Caki2 (cell line): Measurements from ENCODE around the gene TRAFD1. TPM values are rescaled to one million over a fixed set of nuclear protein-coding genes. Genes with fewer than 3 reads are reported as not detected.

ENCODE experiments used
- DNase-seq: peaks from one replicate; pipeline ENCODE4 v3.0.0-alpha.2; 2015; ENCODE audit warnings: low read depth
- in situ Hi-C: cut with HindIII; loops from 2 replicates; pipeline ENCODE4 v1.10.0; 2016; ENCODE audit warnings: low sequenced_read_pairs, low pct_unique_long_range_greater_than_20kb, mixed read lengths
- total RNA-seq: library from RNA; depleted of rRNA; stranded (reverse); fragments of >200 nt; shearing (Covaris generic); gene quantifications from 2 replicates; pipeline ENCODE4 v1.2.3, GENCODE V29; 2014; ENCODE audit warnings: low replicate concordance

Gene TRAFD1
- total RNA-seq, 1 experiment from 2014 or later = 26.4 TPM

GRCh38 chr12:112111931-112112330 is 13.4 kb upstream of the TRAFD1 start:
- in situ Hi-C loops = no loop called here
- DNase-seq = no peak

GRCh38 chr12:112112409-112113133 is 12.8 kb upstream of the TRAFD1 start:
- in situ Hi-C loops = no loop called here
- DNase-seq = peak; percentile 91

- DNase-seq = no peak
- in situ Hi-C loops = no loop called here
These were observed 9.9 kb upstream of the TRAFD1 start for GRCh38 chr12:112115259-112116045.

DNA sequence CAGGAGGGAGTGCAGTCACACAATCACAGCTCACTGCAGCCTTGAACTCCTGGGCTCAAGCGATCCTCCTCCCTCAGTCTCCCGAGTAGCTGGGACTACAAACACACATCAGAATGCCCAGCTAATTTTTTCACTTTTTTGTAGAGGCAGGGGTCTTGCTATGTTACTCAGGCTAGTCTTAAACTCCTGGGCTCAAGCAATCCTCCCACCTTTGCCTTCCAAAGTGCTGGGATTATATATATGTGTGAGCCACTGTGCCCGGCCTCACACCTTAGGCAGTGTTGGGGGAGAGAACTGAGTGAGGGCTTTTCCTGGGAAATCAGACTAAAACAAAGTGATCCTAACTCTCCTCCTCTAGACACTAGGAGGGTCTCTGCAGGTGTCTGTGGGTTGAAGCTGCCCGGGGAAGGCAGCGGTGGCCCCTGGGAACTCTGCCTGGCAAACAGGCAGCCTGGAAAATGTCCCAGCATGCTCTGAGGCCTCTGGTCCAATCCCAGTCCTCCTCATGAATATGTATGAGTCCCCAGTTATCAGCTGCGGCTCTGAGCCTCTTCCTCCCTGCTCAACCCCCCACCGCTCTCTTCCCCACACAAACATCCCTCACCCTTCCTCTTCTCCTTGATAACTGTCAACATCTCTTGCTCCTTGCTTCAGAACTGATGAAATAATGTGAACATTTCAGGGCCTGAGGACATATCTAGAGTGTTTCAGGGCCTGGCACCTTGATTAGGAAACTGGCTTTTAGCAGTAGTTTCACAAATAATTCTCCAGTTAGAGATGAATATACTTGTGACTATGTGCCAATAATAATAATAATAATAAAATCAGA is 8.9 kb upstream of the TRAFD1 start:
- DNase-seq = peak; percentile 35

GRCh38 chr12:112117685-112118084 is 7.7 kb upstream of the TRAFD1 start:
- no peak for DNase-seq
- in situ Hi-C loops = no loop called here

More for the DNA sequence above, 8.9 kb upstream of the TRAFD1 start:
- in situ Hi-C loops = no loop called here

DNA sequence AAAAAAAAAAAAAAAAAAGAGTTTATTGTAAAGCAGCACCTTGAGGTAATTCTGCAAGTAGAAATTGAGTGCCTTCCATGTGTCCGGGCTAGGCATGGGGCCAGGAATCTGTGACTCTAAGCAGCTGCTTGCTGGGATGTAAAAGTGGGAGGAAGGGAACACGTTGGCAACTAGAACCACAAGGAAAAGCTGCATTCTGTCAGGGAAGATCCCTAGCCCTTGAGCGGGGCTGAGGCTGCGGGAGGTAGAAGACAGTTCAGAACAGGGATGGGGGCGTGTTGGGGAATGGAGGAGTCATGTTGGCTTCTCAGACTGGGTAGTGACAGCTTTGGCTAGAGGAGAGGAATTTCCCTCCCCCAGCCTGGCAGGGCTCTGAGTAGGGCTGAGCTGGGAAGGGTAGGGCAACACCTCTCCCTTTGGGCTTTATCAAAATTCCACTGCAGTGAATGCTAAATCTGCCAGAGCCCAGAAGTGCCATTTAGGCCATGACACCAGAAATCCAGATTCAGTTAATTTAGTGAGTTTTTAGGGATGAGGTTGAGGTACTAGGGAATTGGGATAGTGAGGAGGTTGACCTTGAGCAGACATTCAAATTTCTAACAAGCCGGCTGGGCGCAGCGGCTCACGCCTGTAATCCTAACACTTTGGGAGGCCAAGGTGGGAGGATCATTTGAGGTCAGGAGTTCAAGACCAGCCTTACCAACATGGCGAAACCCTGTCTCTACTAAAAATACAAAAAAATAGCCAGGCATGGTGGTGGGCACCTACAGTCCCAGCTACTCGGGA is 3.4 kb upstream of the TRAFD1 start:
- in situ Hi-C loops = no loop called here
- no peak for DNase-seq

- peak; percentile 64 for DNase-seq
These were observed 2.3 kb upstream of the TRAFD1 start for GRCh38 chr12:112122823-112123690.

GRCh38 chr12:112124918-112125249 is 476 bp upstream of the TRAFD1 start:
- DNase-seq = no peak

More at GRCh38 chr12:112122823-112123690, 2.3 kb upstream of the TRAFD1 start:
- in situ Hi-C loops = no loop called here

GRCh38 chr12:112126000-112126438 is 659 bp downstream of the TRAFD1 start:
- in situ Hi-C loops = no loop called here
- DNase-seq = no peak

More at GRCh38 chr12:112124918-112125249, 476 bp upstream of the TRAFD1 start:
- in situ Hi-C loops = no loop called here

- no peak for DNase-seq
- in situ Hi-C loops = no loop called here
These were observed 1.6 kb downstream of the TRAFD1 start for GRCh38 chr12:112126911-112127310.

GRCh38 chr12:112130441-112130998 is 5.2 kb downstream of the TRAFD1 start:
- no peak for DNase-seq
- in situ Hi-C loops = no loop called here

- in situ Hi-C loops = no loop called here
- DNase-seq = no peak
These were observed 6.3 kb downstream of the TRAFD1 start for GRCh38 chr12:112131686-112132085.

DNA sequence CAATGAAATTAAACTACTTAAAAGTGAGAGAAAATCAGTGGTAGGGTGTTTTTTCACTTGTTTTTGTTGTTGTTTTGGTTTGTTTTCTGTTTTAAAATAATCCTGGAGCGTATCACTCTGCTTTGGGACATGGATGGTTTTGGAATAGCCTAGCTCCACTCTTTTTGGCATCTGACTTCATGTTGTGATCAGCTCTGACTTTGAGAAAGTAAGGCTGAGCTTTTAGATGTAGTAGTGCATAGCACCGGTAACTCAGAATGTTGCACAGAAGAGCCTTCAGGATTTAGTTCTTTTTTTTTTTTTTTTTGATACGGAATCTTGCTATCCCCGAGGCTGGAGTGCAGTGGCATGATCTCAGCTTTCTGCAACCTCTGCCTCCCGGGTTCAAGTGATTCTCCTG is 8.1 kb downstream of the TRAFD1 start:
- DNase-seq = no peak
- in situ Hi-C loops = no loop called here

GRCh38 chr12:112134731-112135130 is 9.4 kb downstream of the TRAFD1 start:
- DNase-seq = no peak
- in situ Hi-C loops = no loop called here

DNA sequence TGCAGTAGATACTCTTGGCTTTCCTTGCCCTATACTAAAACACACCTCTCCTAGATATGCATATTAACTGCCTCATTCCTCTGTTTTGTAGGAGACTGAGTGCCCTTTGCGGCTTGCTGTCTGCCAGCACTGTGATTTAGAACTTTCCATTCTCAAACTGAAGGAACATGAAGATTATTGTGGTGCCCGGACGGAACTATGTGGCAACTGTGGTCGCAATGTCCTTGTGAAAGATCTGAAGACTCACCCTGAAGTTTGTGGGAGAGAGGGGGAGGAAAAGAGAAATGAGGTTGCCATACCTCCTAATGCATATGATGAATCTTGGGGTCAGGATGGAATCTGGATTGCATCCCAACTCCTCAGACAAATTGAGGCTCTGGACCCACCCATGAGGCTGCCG is 15.4 kb downstream of the TRAFD1 start:
- in situ Hi-C loops = no loop called here
- DNase-seq = no peak

DNA sequence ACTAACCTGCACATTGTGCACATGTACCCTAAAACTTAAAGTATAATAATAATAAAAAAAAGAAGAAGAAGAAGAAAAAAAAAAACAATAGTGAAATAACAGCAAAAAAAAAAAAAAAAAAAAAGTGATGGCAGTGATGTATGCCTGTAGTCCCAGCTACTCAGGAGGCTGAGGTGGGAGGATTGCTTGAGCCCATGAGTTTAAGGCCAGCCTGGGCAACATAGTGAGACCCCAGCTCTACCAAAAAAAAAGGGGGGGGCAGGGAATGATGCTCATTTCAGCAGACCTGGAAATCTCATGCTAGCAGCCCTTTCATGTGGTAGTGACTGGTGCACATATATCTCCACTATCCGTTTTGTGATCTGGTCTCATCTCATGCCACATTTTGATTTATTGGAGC is 20.8 kb downstream of the TRAFD1 start:
- no peak for DNase-seq
- in situ Hi-C loops = no loop called here

- in situ Hi-C loops = no loop called here
- peak; percentile 29 for DNase-seq
These were observed 22.7 kb downstream of the TRAFD1 start for GRCh38 chr12:112148031-112148513.
